HUDEP-2 (cell line): Measurements from ENCODE around the gene GPX2.
A peak's percentile ranks its signal among the peaks of the same experiment; 100 is the strongest.

ENCODE experiments used
- DNase-seq, 76 experiments: peaks; one replicate each; lab custom pipeline; 2025; ENCODE audit not compliant: unreplicated experiment in 76 of 76; lab: John Stamatoyannopoulos, UW

The GPX2 gene

GRCh38 chr14:64942531-64943111, at the start of gene GPX2:
Gene GPX2, minus strand, starts transcription at chr14:64942745. Its CDS starts 19 bp downstream, at chr14:64942726.
- no peak for DNase-seq

GRCh38 chr14:64990939-64991338, 48.4 kb upstream of the GPX2 start:
- no peak for DNase-seq

GRCh38 chr14:64990296-64990695, 47.8 kb upstream of the GPX2 start:
- DNase-seq: no peak

GRCh38 chr14:64987438-64987767, 44.9 kb upstream of the GPX2 start:
- DNase-seq: peak in 5 of 76 experiments; percentile 27 to 75 (median 47)

GRCh38 chr14:64986648-64987437, 44.3 kb upstream of the GPX2 start, which contains the start of gene FNTB:
Gene FNTB, plus strand, starts transcription at chr14:64986895. Its CDS starts 59 bp downstream, at chr14:64986954.
- DNase-seq: peak; percentile 54 to 98 (median 90)

- DNase-seq: peak in 18 of 76 experiments; percentile 9 to 39 (median 19)
Measured at GRCh38 chr14:64983439-64984310, 41.1 kb upstream of the GPX2 start.

GRCh38 chr14:64979336-64980074, 37.0 kb upstream of the GPX2 start:
- no peak for DNase-seq

GRCh38 chr14:64974563-64974962, 32.0 kb upstream of the GPX2 start:
- no peak for DNase-seq

- DNase-seq: no peak
Measured at GRCh38 chr14:64973826-64974225, 31.3 kb upstream of the GPX2 start.

GRCh38 chr14:64973026-64973442, 30.5 kb upstream of the GPX2 start:
- DNase-seq: no peak

GRCh38 chr14:64971943-64972791, 29.6 kb upstream of the GPX2 start, which contains the start of gene RAB15:
Gene RAB15, minus strand, starts transcription at chr14:64972336. Its CDS starts 260 bp downstream, at chr14:64972076.
- DNase-seq: peak in 4 of 76 experiments; percentile 3 to 12 (median 8)

GRCh38 chr14:64971491-64971942, 29.0 kb upstream of the GPX2 start:
- DNase-seq: no peak

GRCh38 chr14:64970776-64971477, 28.4 kb upstream of the GPX2 start:
- no peak for DNase-seq

- no peak for DNase-seq
Measured at GRCh38 chr14:64970041-64970440, 27.5 kb upstream of the GPX2 start.

- DNase-seq: no peak
Measured at GRCh38 chr14:64968651-64969050, 26.1 kb upstream of the GPX2 start.

GRCh38 chr14:64968167-64968566, 25.6 kb upstream of the GPX2 start:
- DNase-seq: no peak

- no peak for DNase-seq
Measured at GRCh38 chr14:64966976-64967375, 24.4 kb upstream of the GPX2 start.

GRCh38 chr14:64965356-64966000, 22.9 kb upstream of the GPX2 start:
- no peak for DNase-seq
